ENCODE data around the gene C12orf50. TPM values are rescaled to one million over a fixed set of nuclear protein-coding genes. Genes with fewer than 3 reads are reported as not detected.

Gene C12orf50
- total and polyA plus RNA-seq, 2 donors (not counting 1 experiment from before 2014, with no cell fraction given): 0.07 to 0.10 TPM

- H3K9me3 Mint-ChIP-seq (ENCODE audit: insufficient read depth): peaks cover 2% of the 10 kb centered on the region
- H3K27ac Mint-ChIP-seq: no peak overlapping the region
- H3K36me3 ChIP-seq (replicated peaks in 1 of 2; ENCODE audit: control extremely low read depth in 1 of 2, control insufficient read depth in 1 of 2, extremely low read depth in 1 of 2, insufficient read depth in 2 of 2, low read length in 1 of 2): no peaks in the 10 kb centered on the region
- CTCF ChIA-PET: no interaction called here
- H4K20me1 ChIP-seq (ENCODE audit: control insufficient read depth, insufficient read depth, low read length, poor library complexity, severe bottlenecking): no peaks in the 10 kb centered on the region
- no peaks in the 10 kb centered on the region for H3K27me3 ChIP-seq (replicated peaks in 1 of 4; ENCODE audit: control extremely low read depth in 1 of 4, control insufficient read depth in 3 of 4, insufficient read depth in 4 of 4, low read length in 3 of 4)
- POLR2A ChIA-PET: no interaction called here
- no peak overlapping the region for H3K27ac ChIP-seq (ENCODE audit: low read length in 2 of 2)
- H2AFZ ChIP-seq (ENCODE audit: insufficient read depth, low read depth, low read length, poor library complexity, severe bottlenecking): no peak overlapping the region
- no peak overlapping the region for H3K4me3 Mint-ChIP-seq
- no peaks in the 10 kb centered on the region for H3K79me2 ChIP-seq (ENCODE audit: control insufficient read depth, insufficient read depth, low read length)
- no peak overlapping the region for H3K9ac ChIP-seq (ENCODE audit: low read length)
- H3K4me1 Mint-ChIP-seq: no peaks in the 10 kb centered on the region
- no peaks in the 10 kb centered on the region for H3K27me3 Mint-ChIP-seq
- no peaks in the 10 kb centered on the region for H3K4me1 ChIP-seq (ENCODE audit: control insufficient read depth in 2 of 2, insufficient read depth in 2 of 2, low read length in 2 of 2)
- no peak for TF ChIP-seq CTCF (IDR thresholded peaks at IDR 0.05)
- no peak for TF ChIP-seq EZH2 (IDR thresholded peaks at IDR 0.05; ENCODE audit: borderline replicate concordance, insufficient read depth, low read depth, low read length, poor library complexity, severe bottlenecking)
- DNase-seq (no peak), ATAC-seq (ENCODE audit: low read depth) (no peak)
- H3K9me3 ChIP-seq (ENCODE audit: control extremely low read depth in 1 of 3, control insufficient read depth in 2 of 3, insufficient read depth in 1 of 3, low read length in 2 of 3): no peaks in the 10 kb centered on the region
- WGBS (ENCODE audit: insufficient coverage): no CpG with 5 or more reads among the region's 1 CpG
- no peak overlapping the region for H3K4me3 ChIP-seq (ENCODE audit: control extremely low read depth in 1 of 5, extremely low read depth in 1 of 5, insufficient read depth in 1 of 5, low read depth in 2 of 5, low read length in 4 of 5)
- intact Hi-C loops (cut with micrococcal nuclease): no loop called here
- no peak overlapping the region for H3K4me2 ChIP-seq (replicated peaks; ENCODE audit: low read depth, low read length, poor library complexity, severe bottlenecking)
Measured at GRCh38 chr12:87943023-87943422, 86.2 kb downstream of the C12orf50 start.

- no peak overlapping the region for H3K27ac ChIP-seq (ENCODE audit: low read length in 2 of 2)
- no peak for DNase-seq
- H2AFZ ChIP-seq (ENCODE audit: insufficient read depth, low read depth, low read length, poor library complexity, severe bottlenecking): no peak overlapping the region
- no peak overlapping the region for H3K4me3 Mint-ChIP-seq
- no peak overlapping the region for H3K27ac Mint-ChIP-seq
- no peak for ATAC-seq (ENCODE audit: low read depth)
- CTCF ChIA-PET: no interaction called here
- peaks cover 0 to 5% (median 0%) of the 10 kb centered on the region in 3 donors for H3K9me3 ChIP-seq (ENCODE audit: control extremely low read depth in 1 of 3, control insufficient read depth in 2 of 3, insufficient read depth in 1 of 3, low read length in 2 of 3)
- H3K4me2 ChIP-seq (replicated peaks; ENCODE audit: low read depth, low read length, poor library complexity, severe bottlenecking): no peak overlapping the region
- intact Hi-C loops (cut with micrococcal nuclease): no loop called here
- H3K27me3 ChIP-seq (replicated peaks in 1 of 4; ENCODE audit: control extremely low read depth in 1 of 4, control insufficient read depth in 3 of 4, insufficient read depth in 4 of 4, low read length in 3 of 4): no peaks in the 10 kb centered on the region
- H3K9ac ChIP-seq (ENCODE audit: low read length): no peak overlapping the region
- H3K36me3 ChIP-seq (replicated peaks in 1 of 2; ENCODE audit: control extremely low read depth in 1 of 2, control insufficient read depth in 1 of 2, extremely low read depth in 1 of 2, insufficient read depth in 2 of 2, low read length in 1 of 2): no peaks in the 10 kb centered on the region
- H3K9me3 Mint-ChIP-seq (ENCODE audit: insufficient read depth): no peaks in the 10 kb centered on the region
- no peak overlapping the region for H3K4me3 ChIP-seq (ENCODE audit: control extremely low read depth in 1 of 5, extremely low read depth in 1 of 5, insufficient read depth in 1 of 5, low read depth in 2 of 5, low read length in 4 of 5)
- no peak for TF ChIP-seq CTCF (IDR thresholded peaks at IDR 0.05)
- no peak for TF ChIP-seq EZH2 (IDR thresholded peaks at IDR 0.05; ENCODE audit: borderline replicate concordance, insufficient read depth, low read depth, low read length, poor library complexity, severe bottlenecking)
- no peaks in the 10 kb centered on the region for H4K20me1 ChIP-seq (ENCODE audit: control insufficient read depth, insufficient read depth, low read length, poor library complexity, severe bottlenecking)
- H3K4me1 ChIP-seq (ENCODE audit: control insufficient read depth in 2 of 2, insufficient read depth in 2 of 2, low read length in 2 of 2): no peaks in the 10 kb centered on the region
- H3K79me2 ChIP-seq (ENCODE audit: control insufficient read depth, insufficient read depth, low read length): no peaks in the 10 kb centered on the region
- POLR2A ChIA-PET: no interaction called here
- H3K4me1 Mint-ChIP-seq: no peaks in the 10 kb centered on the region
- H3K27me3 Mint-ChIP-seq: no peaks in the 10 kb centered on the region
Measured at GRCh38 chr12:87939182-87939581, 90.0 kb downstream of the C12orf50 start.

All from B cell (primary cell).